NCI-H2196 (cell line): Measurements from ENCODE around the gene CDIPT.

Source experiments
- DNase-seq: peaks from one replicate; lab custom pipeline; 2025; ENCODE audit not compliant: unreplicated experiment; lab: John Stamatoyannopoulos, UW

CDIPT gene

GRCh38 chr16:29831490-29831889 is 31.5 kb downstream of the CDIPT start:
- DNase-seq: no peak

- DNase-seq: no peak
These were observed 32.3 kb downstream of the CDIPT start for GRCh38 chr16:29830774-29831173.

- DNase-seq: no peak
These were observed 36.7 kb downstream of the CDIPT start for GRCh38 chr16:29826342-29826695.

DNA sequence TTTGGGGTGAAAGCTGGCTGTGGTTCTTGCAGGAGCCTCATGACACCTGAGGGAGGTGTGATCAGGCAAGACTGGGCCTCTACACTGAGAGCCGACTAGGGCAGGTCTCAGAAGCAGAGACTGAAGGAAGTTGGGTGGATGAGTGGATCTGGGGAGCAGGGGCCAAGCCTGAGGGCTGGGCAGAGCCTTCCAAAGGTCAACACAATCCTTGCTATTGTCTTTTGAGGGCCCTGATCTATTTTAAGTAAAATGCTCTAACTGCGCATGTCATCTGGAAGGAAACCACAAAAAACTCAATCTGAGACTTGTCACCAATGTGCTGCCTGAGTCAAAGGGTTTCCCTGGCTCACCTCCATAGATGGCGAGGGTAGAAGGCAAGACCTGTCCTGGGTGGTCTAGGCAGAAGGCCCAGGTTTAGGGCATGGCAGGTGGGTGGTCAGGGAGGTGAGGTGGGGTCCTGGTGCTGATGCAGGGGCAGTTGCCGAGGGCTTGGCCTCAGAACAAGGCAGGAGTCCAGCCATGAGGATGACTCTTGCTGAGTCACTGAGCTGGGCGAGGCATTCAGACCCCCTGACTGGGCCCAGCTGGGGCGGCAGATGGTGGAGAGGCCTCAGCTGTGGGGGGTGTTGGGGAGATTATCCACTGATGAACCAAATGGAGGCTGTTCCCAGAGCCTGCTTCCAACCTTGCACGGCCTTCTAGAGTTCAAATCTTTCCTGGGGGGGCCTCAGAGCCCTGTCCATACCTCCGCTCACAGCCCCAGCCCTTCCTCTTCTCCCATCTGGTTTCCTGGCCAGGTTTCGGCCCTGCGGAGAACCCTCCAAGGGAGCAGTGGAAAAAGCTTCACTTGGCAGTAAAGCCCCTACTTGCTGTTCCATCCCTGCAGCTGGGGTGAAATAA is 37.6 kb downstream of the CDIPT start:
- no peak for DNase-seq

DNA sequence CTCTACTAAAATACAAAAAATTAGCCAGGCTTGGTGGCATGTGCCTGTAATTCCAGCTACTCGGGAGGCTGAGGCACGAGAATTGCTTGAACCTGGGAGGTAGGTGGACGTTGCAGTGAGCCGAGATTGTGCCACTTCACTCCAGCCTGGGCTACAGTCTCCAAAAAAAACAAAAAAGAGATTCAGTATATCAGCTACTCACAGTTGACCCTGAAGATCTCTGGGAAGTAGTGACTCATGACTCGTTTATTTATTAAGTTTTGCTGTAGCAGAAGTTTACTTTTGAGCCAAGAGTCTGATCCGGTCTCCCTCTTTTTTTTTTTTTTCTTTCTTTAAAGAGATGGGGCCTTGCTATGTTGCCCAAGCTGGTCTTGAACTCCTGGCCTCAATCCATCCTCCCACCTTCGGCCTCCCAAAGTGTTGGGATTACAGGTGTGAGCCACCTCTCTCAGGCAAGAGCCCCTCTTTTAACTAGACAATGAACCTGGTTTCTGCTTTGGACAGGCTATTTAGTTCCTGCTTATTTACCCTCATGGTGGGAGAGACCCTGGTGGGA is 38.4 kb downstream of the CDIPT start:
- DNase-seq: no peak

DNA sequence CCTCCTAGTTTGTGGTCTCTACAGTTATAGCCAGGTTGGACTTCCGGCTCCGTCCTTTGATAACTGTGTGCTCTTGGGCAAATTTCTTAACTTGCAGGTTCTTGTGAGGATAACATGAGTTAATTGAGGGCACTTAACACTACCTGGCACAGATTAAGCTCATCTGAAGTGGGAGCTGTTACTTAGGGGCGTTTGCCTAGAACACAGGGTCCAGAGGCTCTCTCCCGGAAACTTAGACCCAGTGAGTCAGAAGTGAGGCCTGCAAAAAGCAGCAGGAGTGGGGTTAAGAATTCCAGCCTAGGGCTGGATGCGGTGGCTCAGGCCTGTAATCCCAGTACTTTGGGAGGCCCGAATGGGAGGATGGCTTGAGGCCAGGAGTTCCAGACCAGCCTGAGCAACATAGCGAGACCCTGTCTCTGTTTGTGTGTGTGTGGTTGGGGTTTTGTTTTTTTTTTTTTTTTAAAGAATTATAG is 41.3 kb downstream of the CDIPT start:
- no peak for DNase-seq

GRCh38 chr16:29820730-29821642 is 42.0 kb downstream of the CDIPT start:
- DNase-seq: peak; percentile 26

DNA sequence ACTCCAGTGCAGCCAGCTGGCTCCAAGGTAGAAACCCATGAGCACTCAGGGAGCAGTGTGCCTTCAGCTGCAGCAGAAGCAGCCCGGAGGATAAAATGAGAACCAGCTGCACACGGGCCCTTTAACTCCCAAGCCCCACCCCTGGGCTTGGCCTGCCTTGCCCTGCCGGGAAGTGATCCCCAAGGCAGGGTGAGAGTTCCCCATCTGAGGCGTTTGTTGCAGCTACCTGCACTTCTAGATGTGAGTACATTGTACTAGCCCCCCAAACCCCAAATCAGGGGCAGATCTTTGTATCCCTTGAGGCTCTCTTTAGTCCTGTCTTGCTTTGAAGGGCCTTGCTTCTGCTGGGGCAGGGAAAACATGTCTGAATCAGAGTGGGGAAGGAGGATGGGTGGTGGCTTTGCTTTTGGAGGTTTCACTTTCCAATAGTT is 42.7 kb downstream of the CDIPT start, which contains the start of gene MVP:
Gene MVP (plus strand): TSS at position 192 of the 431 bp plus-strand sequence. CDS start 10,088 bp downstream, outside the sequence.
- peak; percentile 75 for DNase-seq

DNA sequence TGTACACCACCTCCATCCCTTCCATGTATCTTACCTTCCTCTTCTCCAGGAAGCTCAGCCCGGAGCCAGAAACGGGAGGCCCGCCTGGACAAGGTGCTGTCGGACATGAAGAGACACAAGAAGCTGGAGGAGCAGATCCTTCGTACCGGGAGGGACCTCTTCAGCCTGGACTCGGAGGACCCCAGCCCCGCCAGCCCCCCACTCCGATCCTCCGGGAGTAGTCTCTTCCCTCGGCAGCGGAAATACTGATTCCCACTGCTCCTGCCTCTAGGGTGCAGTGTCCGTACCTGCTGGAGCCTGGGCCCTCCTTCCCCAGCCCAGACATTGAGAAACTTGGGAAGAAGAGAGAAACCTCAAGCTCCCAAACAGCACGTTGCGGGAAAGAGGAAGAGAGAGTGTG is 43.5 kb downstream of the CDIPT start:
- peak; percentile 8 for DNase-seq

DNA sequence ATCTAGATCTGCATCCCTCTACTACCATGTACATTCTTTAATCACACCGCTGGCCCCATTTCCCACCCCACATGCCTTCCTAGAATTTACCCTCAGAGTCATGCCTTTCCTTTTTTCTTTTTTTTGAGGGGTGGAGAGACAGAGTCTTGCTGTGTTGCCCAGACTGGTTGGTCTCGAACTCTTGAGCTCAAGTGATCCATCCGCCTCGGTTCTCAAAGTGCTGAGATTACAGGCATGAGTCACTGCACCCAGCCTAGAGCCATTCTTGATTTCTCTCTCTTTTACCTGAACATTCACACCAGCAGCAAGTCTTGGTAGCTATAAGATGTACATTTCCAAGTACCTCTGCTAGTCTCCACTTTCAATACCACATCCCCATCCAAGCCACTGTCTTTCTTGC is 44.9 kb downstream of the CDIPT start:
- no peak for DNase-seq

DNA sequence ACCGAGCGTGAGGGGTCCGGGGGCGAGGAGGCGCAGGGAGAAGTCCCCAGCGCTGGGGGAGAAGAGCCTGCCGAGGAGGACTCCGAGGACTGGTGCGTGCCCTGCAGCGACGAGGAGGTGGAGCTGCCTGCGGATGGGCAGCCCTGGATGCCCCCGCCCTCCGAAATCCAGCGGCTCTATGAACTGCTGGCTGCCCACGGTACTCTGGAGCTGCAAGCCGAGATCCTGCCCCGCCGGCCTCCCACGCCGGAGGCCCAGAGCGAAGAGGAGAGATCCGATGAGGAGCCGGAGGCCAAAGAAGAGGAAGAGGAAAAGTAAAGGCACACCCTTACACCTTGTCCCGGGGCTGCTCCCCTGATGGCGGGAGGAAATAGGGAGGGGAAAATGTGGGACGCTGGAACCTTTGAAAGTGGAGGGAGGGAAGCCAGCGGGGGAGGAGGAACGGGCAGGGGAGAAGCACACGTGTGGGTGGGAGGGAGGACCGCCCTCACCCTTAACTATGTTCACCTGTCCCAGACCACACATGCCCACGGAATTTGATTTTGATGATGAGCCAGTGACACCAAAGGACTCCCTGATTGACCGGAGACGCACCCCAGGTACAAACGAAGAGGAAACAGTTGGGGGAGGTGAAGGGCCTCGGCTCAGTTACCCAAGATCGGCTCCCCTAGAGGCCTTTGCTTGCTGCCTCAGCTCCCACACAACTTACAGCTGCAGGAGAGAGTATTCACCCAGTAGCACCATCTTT is 46.2 kb downstream of the CDIPT start:
- peak; percentile 58 for DNase-seq

- DNase-seq: peak; percentile 99
These were observed 47.0 kb downstream of the CDIPT start, which contains the start of gene PAGR1 for GRCh38 chr16:29815793-29816693. Gene PAGR1 (plus strand): TSS chr16:29816152. CDS start chr16:29816526, 374 bp downstream.

- DNase-seq: peak; percentile 65
These were observed 47.8 kb downstream of the CDIPT start for GRCh38 chr16:29815032-29815721.

- DNase-seq: no peak
These were observed 48.4 kb downstream of the CDIPT start for GRCh38 chr16:29814592-29814991.

- DNase-seq: no peak
These were observed 49.1 kb downstream of the CDIPT start for GRCh38 chr16:29813644-29814562.

GRCh38 chr16:29812754-29813643 is 50.0 kb downstream of the CDIPT start:
- DNase-seq: no peak
